Keratinocyte (primary cell): Measurements from ENCODE around the gene AGAP1. TPM values are rescaled to one million over a fixed set of nuclear protein-coding genes. Genes with fewer than 3 reads are reported as not detected.

ENCODE experiments used
- DNase-seq: peaks from one replicate; pipeline ENCODE4 v3.0.0-alpha.2; 2011; ENCODE audit warnings: low read depth, missing footprints, low spot score
- FAIRE-seq: peaks from 2 replicates; lab custom pipeline; 2011; peaks lifted over from hg19 to GRCh38; lab: Jason Lieb, UNC
- H2AFZ ChIP-seq: 2 replicates; pipeline ENCODE4 v1.6.0; 2012; ENCODE audit warnings: low read length, control low read depth, inconsistent platforms; ENCODE audit not compliant: control insufficient read depth
- H3K27ac ChIP-seq: 2 replicates; pipeline ENCODE4 v1.5.1; 2011; ENCODE audit warnings: low read length; ENCODE audit not compliant: control insufficient read depth, insufficient read depth
- H3K27me3 ChIP-seq: 3 replicates; pipeline ENCODE4 v1.6.0; 2011; ENCODE audit warnings: low read length; ENCODE audit not compliant: control insufficient read depth, insufficient read depth; ENCODE audit errors: extremely low read depth
- H3K36me3 ChIP-seq, 2 experiments: 2 replicates in 1 of 2; 3 replicates in 1 of 2; pipeline ENCODE4 v1.5.1; 2011; ENCODE audit warnings: low read length in 2 of 2, mild to moderate bottlenecking in 1 of 2; ENCODE audit not compliant: control insufficient read depth in 2 of 2, insufficient read depth in 2 of 2; ENCODE audit errors: extremely low read depth in 1 of 2
- H3K4me1 ChIP-seq: 3 replicates; pipeline ENCODE4 v1.5.1; 2011; ENCODE audit warnings: low read length; ENCODE audit not compliant: control insufficient read depth, insufficient read depth; ENCODE audit errors: extremely low read depth
- H3K4me2 ChIP-seq: 3 replicates; pipeline ENCODE4 v1.6.0; 2011; ENCODE audit warnings: low read depth, low read length; ENCODE audit not compliant: control insufficient read depth, insufficient read depth; ENCODE audit errors: extremely low read depth
- H3K4me3 ChIP-seq, 3 experiments: fragments of 200-600 bp in 1 of 3; sonication (generic) in 1 of 3; 2 replicates in 2 of 3; 3 replicates in 1 of 3; pipeline ENCODE4 v1.5.1; 2011 to 2016; ENCODE audit warnings: low read length in 3 of 3, mild to moderate bottlenecking in 3 of 3, control low read depth in 2 of 3, inconsistent platforms in 1 of 3, low read depth in 1 of 3, mixed read lengths in 1 of 3, mixed run types in 1 of 3, moderate library complexity in 1 of 3; ENCODE audit not compliant: control insufficient read depth in 2 of 3, insufficient read depth in 2 of 3; ENCODE audit errors: extremely low read depth in 1 of 3
- H3K79me2 ChIP-seq: 2 replicates; pipeline ENCODE4 v1.6.0; 2012; ENCODE audit warnings: low read length; ENCODE audit not compliant: control insufficient read depth, insufficient read depth
- H3K9ac ChIP-seq: 3 replicates; pipeline ENCODE4 v1.6.0; 2011; ENCODE audit warnings: low read length; ENCODE audit not compliant: control insufficient read depth, insufficient read depth; ENCODE audit errors: extremely low read depth
- H3K9me1 ChIP-seq: 3 replicates; pipeline ENCODE4 v1.6.0; 2011; ENCODE audit warnings: low read length; ENCODE audit not compliant: control insufficient read depth, insufficient read depth; ENCODE audit errors: extremely low read depth
- H3K9me3 ChIP-seq: 2 replicates; pipeline ENCODE4 v1.5.1; 2012; ENCODE audit warnings: low read depth, low read length; ENCODE audit not compliant: control insufficient read depth
- H4K20me1 ChIP-seq: 3 replicates; pipeline ENCODE4 v1.6.0; 2011; ENCODE audit warnings: low read length; ENCODE audit not compliant: control insufficient read depth, insufficient read depth; ENCODE audit errors: extremely low read depth
- CTCF ChIP-seq, 3 experiments: IDR thresholded peaks in 1 of 3; conservative IDR thresholded peaks in 1 of 3; optimal IDR thresholded peaks in 1 of 3; 2 replicates in 2 of 3; 3 replicates in 1 of 3; pipeline versions ENCODE3 to v1.5.1; 2011; ENCODE audit warnings: low read length in 3 of 3, mild to moderate bottlenecking in 3 of 3, moderate library complexity in 2 of 3, control low read depth in 1 of 3, inconsistent platforms in 1 of 3; ENCODE audit not compliant: insufficient read depth in 2 of 3; ENCODE audit errors: extremely low read depth in 1 of 3
- EZH2 ChIP-seq: IDR thresholded peaks from one replicate; pipeline ENCODE4 v1.6.1; 2012; ENCODE audit warnings: inconsistent platforms, mild to moderate bottlenecking, low read length, moderate library complexity
- dilution Hi-C: fragments of 300-500 bp; cut with MboI; formaldehyde crosslinking; loops from one replicate; pipeline ENCODE4 v1.7.0; 2020; ENCODE audit warnings: low sequenced_read_pairs; ENCODE audit not compliant: extremely low pct_ligation_motif_present
- polyA plus RNA-seq, 5 experiments: library from polyadenylated mRNA; depleted of rRNA in 3 of 5; stranded (reverse) in 3 of 5; stranded (forward) in 1 of 5; unstranded in 1 of 5; fragments of >200 nt; gene quantifications; 1 replicate in 1 of 5; 2 replicates in 3 of 5; 3 replicates in 1 of 5; pipeline versions ENCODE4 v1.2.1 to v1.2.3, GENCODE V29; 2011 to 2012; ENCODE audit warnings: missing spikeins in 2 of 5, low read depth in 1 of 5, low replicate concordance in 1 of 5

The AGAP1 gene
- polyA plus RNA-seq, 1 donor (not counting 4 experiments of a cell fraction or from before 2014, with no cell fraction given): 12.6 TPM

DNA sequence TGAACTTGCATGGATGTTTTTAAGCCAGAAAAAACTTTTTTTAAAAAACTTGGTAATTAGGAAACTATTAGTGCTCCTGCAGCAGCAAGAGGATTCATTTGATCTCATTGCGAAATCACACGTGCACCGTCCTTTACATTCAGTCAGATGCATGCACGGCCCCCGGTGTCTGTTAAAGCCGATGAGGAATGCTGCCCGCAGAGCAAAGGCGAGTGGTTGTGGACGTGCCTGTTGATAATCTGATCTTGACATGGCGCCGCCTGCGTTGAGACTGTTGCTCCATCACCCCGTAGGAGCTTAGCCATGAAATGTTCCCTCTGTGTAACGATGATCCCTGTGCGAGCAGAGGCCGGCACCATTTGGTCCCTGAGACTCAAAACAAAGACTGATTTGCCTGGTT, 374.4 kb downstream of the AGAP1 start:
- dilution Hi-C loops: no loop called here
- Histone ChIP-seq H3K27me3 (no peaks in the 10 kb centered on the region), H3K36me3 (no peaks in the 10 kb centered on the region), H3K9me1 (no peaks in the 10 kb centered on the region), H3K4me1 (no peaks in the 10 kb centered on the region), H4K20me1 (no peaks in the 10 kb centered on the region), H3K4me3 (no peak overlapping the region), H3K27ac (no peak overlapping the region), H3K9me3 (peaks cover 3% of the 10 kb centered on the region), H3K9ac (no peak overlapping the region), H3K4me2 (no peak overlapping the region), H3K79me2 (no peaks in the 10 kb centered on the region), H2AFZ (no peak overlapping the region)
- FAIRE-seq: no peak
- no peak for DNase-seq
- TF ChIP-seq EZH2 (no peak), CTCF (optimal IDR thresholded peaks at IDR 0.05 in 1 of 3, IDR thresholded peaks at IDR 0.05 in 1 of 3, conservative IDR thresholded peaks at IDR 0.05 in 1 of 3; ENCODE audit: extremely low read depth in 1 of 3, insufficient read depth in 2 of 3, low read length in 3 of 3) (no peak)

GRCh38 chr2:235868645-235869044, 374.8 kb downstream of the AGAP1 start:
- Histone ChIP-seq H3K4me2 (no peak overlapping the region), H3K9ac (no peak overlapping the region), H3K79me2 (no peaks in the 10 kb centered on the region), H3K9me3 (peaks cover 3% of the 10 kb centered on the region), H4K20me1 (no peaks in the 10 kb centered on the region), H3K9me1 (no peaks in the 10 kb centered on the region), H3K36me3 (no peaks in the 10 kb centered on the region), H3K27me3 (no peaks in the 10 kb centered on the region), H3K4me1 (no peaks in the 10 kb centered on the region), H3K27ac (no peak overlapping the region), H2AFZ (no peak overlapping the region), H3K4me3 (no peak overlapping the region)
- TF ChIP-seq CTCF (optimal IDR thresholded peaks at IDR 0.05 in 1 of 3, IDR thresholded peaks at IDR 0.05 in 1 of 3, conservative IDR thresholded peaks at IDR 0.05 in 1 of 3; ENCODE audit: extremely low read depth in 1 of 3, insufficient read depth in 2 of 3, low read length in 3 of 3) (no peak), EZH2 (no peak)
- DNase-seq (no peak), FAIRE-seq (no peak)
- dilution Hi-C loops: no loop called here
